Naive thymus-derived CD8-positive, alpha-beta T cell (primary cell): ENCODE results near the gene ZNF816. TPM values are rescaled to one million over a fixed set of nuclear protein-coding genes. Genes with fewer than 3 reads are reported as not detected.
A peak's percentile ranks its signal among the peaks of the same experiment; 100 is the strongest.
"Not testable (repeated sequence)": the region's sequence is repeated elsewhere in the genome, so short reads cannot be mapped to it uniquely, and the experiment has no call there.

Source experiments
- ATAC-seq, 2 donors: fragments of 150-1000 bp; cut with Tn5 transposase in 1 of 2; sonication (Bioruptor Pico), chemical (Tn5 transposase) in 1 of 2; 1 replicate in 1 of 2; 2 replicates in 1 of 2; pipeline ENCODE4 v1.10.0; 2021; ENCODE audit warnings: mild to moderate bottlenecking in 2 of 2, moderate library complexity in 2 of 2
- POLR2A ChIA-PET: fragments of 350-600 bp; sonication (Branson Sonifier 250); formaldehyde crosslinking; loops from one replicate; lab custom pipeline; 2021; ENCODE audit warnings: antibody characterized with exemption; lab: Charles Lee
- DNase-seq, 10 donors: peaks; one replicate each; pipeline versions ENCODE4 v3.0.0 to v3.0.0-alpha.2; 2020 to 2022
- H3K27ac Mint-ChIP-seq, 10 donors: one replicate each; pipeline ENCODE4 v1.8.0; 2020 to 2022; ENCODE audit warnings: mild to moderate bottlenecking in 10 of 10, mixed read lengths in 10 of 10, moderate library complexity in 4 of 10, inconsistent platforms in 1 of 10
- H3K27me3 Mint-ChIP-seq, 5 donors: one replicate each; pipeline ENCODE4 v1.8.0; 2021 to 2022; ENCODE audit warnings: mixed read lengths in 5 of 5
- H3K36me3 Mint-ChIP-seq, 3 donors: one replicate each; pipeline ENCODE4 v1.8.0; 2020 to 2022; ENCODE audit warnings: mixed read lengths in 3 of 3, mild to moderate bottlenecking in 2 of 3, inconsistent platforms in 1 of 3
- H3K4me1 Mint-ChIP-seq, 4 donors: one replicate each; pipeline ENCODE4 v1.8.0; 2021 to 2022; ENCODE audit warnings: mixed read lengths in 4 of 4
- H3K4me3 Mint-ChIP-seq, 10 donors: one replicate each; pipeline ENCODE4 v1.8.0; 2020 to 2022; ENCODE audit warnings: mild to moderate bottlenecking in 10 of 10, mixed read lengths in 10 of 10, moderate library complexity in 6 of 10, inconsistent platforms in 1 of 10
- H3K9me3 Mint-ChIP-seq, 9 donors: one replicate each; pipeline ENCODE4 v1.8.0; 2020 to 2022; ENCODE audit warnings: mixed read lengths in 9 of 9, mild to moderate bottlenecking in 3 of 9, inconsistent platforms in 1 of 9, moderate library complexity in 1 of 9
- polyA plus RNA-seq, 3 donors: library from polyadenylated mRNA; unstranded; fragments of 300-500 nt; fragmentation: Illumina TruSeq; gene quantifications; one replicate each; pipeline ENCODE4 v1.2.3, GENCODE V29; 2021
- total RNA-seq, 8 experiments: library from RNA in 2 of 8; stranded (reverse) in 2 of 8; gene quantifications; one replicate each; pipeline ENCODE4 v1.2.3 and lab custom pipeline; 2021 to 2026

Gene ZNF816
- total and polyA plus RNA-seq, 5 experiments from 2014 or later: 5.0 to 21.6 (median 15.4) TPM

GRCh38 chr19:52922841-52923777 is 39.6 kb downstream of the ZNF816 start, which contains the start of gene ZNF888:
Gene ZNF888 (minus strand): TSS chr19:52923428. CDS start chr19:52917873, 5,555 bp downstream.
- H3K27me3 Mint-ChIP-seq: peaks cover 0 to 3% (median 0%) of the 10 kb centered on the region in 5 donors
- peaks cover 0 to 18% (median 2%) of the 10 kb centered on the region in 9 donors for H3K9me3 Mint-ChIP-seq
- peak within 1 kb of the TSS; percentile 70 to 94 (median 92) for H3K27ac Mint-ChIP-seq
- POLR2A ChIA-PET: interaction anchor here (1.2 to 1.6 kb wide), 2 partner anchors 40 to 443 kb away, joined by 3 to 5 read pairs; partner anchors contain the start of gene ZNF816
- ATAC-seq: peak; percentile 99
- H3K36me3 Mint-ChIP-seq: peaks cover 0 to 25% (median 6%) of the 10 kb centered on the region in 3 donors
- H3K4me1 Mint-ChIP-seq: peaks cover 13 to 33% (median 22%) of the 10 kb centered on the region in 4 donors
- DNase-seq: peak; percentile 70 to 93 (median 80)
- peak within 1 kb of the TSS; percentile 83 to 96 (median 92) for H3K4me3 Mint-ChIP-seq

GRCh38 chr19:52917531-52917930 is 45.1 kb downstream of the ZNF816 start:
- H3K9me3 Mint-ChIP-seq: peaks cover 0 to 24% (median 11%) of the 10 kb centered on the region in 9 donors
- ATAC-seq (no peak), DNase-seq (no peak)
- no peak overlapping the region for H3K4me3 Mint-ChIP-seq
- POLR2A ChIA-PET: interaction anchor here (1.0 kb wide), 1 partner anchor 46 kb away, joined by 3 read pairs; the partner anchor contains the start of gene ZNF816
- peaks cover 21 to 59% (median 52%) of the 10 kb centered on the region in 3 donors for H3K36me3 Mint-ChIP-seq
- peaks cover 0 to 7% (median 0%) of the 10 kb centered on the region in 5 donors for H3K27me3 Mint-ChIP-seq
- peak overlapping the region in 3 of 10 donors; percentile 13 to 83 (median 14) for H3K27ac Mint-ChIP-seq
- peaks cover 10 to 18% (median 14%) of the 10 kb centered on the region in 4 donors for H3K4me1 Mint-ChIP-seq

- H3K27ac Mint-ChIP-seq: no peak overlapping the region
- H3K4me1 Mint-ChIP-seq: no peaks in the 10 kb centered on the region
- POLR2A ChIA-PET: interaction anchor here (0.5 to 1.1 kb wide), 2 partner anchors 16 to 28 kb away, joined by 3 to 6 read pairs; no protein-coding TSS in a partner anchor
- no peak overlapping the region for H3K4me3 Mint-ChIP-seq
- peaks cover 14 to 73% (median 36%) of the 10 kb centered on the region in 9 donors for H3K9me3 Mint-ChIP-seq
- no peak for ATAC-seq
- peaks cover 38 to 83% (median 61%) of the 10 kb centered on the region in 3 donors for H3K36me3 Mint-ChIP-seq
- H3K27me3 Mint-ChIP-seq: no peaks in the 10 kb centered on the region
- DNase-seq: no peak
Observed at GRCh38 chr19:52910648-52911047, 52.0 kb downstream of the ZNF816 start.

- H3K4me1 Mint-ChIP-seq, POLR2A ChIA-PET, DNase-seq, H3K27me3 Mint-ChIP-seq, H3K27ac Mint-ChIP-seq, H3K4me3 Mint-ChIP-seq, ATAC-seq: not testable (repeated sequence)
- H3K36me3 Mint-ChIP-seq: peaks cover 19 to 53% (median 33%) of the 10 kb centered on the region in 3 donors
- H3K9me3 Mint-ChIP-seq: peaks cover 19 to 56% (median 31%) of the 10 kb centered on the region in 9 donors
Observed at GRCh38 chr19:52904052-52904780, 58.5 kb downstream of the ZNF816 start.

GRCh38 chr19:52901842-52902241 is 60.8 kb downstream of the ZNF816 start:
- Mint-ChIP-seq H3K36me3 (peaks cover 4 to 41% (median 17%) of the 10 kb centered on the region in 3 donors), H3K27me3 (no peaks in the 10 kb centered on the region), H3K9me3 (peaks cover 8 to 37% (median 19%) of the 10 kb centered on the region in 9 donors), H3K4me3 (no peak overlapping the region), H3K4me1 (peaks cover 2 to 15% (median 10%) of the 10 kb centered on the region in 4 donors), H3K27ac (no peak overlapping the region)
- DNase-seq (no peak), ATAC-seq (no peak)
- POLR2A ChIA-PET: interaction anchor here (0.8 kb wide), 1 partner anchor 20 kb away, joined by 3 read pairs; no protein-coding TSS in a partner anchor

Other genes starting within 250 kb of the ZNF816 start
- gene ZNF611, start 227.8 kb downstream of the ZNF816 start, total RNA-seq: 10 to 100 TPM; 47.9 to 54.8 TPM
- gene ZNF611, start 227.8 kb downstream of the ZNF816 start, polyA plus RNA-seq: 10 to 100 TPM; 20.9 to 34.8 (median 34.0) TPM
- gene ZNF600, start 176.1 kb downstream of the ZNF816 start, total RNA-seq: 10 to 100 TPM; 64.6 to 65.1 TPM
- gene ZNF600, start 176.1 kb downstream of the ZNF816 start, polyA plus RNA-seq: 10 to 100 TPM in 2 of 3 donors, 1 to 10 TPM in 1; 4.6 to 12.7 (median 10.2) TPM
- 10 to 100 TPM; 16.7 to 25.6 TPM for gene ZNF28, start 141.2 kb downstream of the ZNF816 start, total RNA-seq
- gene ZNF28, start 141.2 kb downstream of the ZNF816 start, polyA plus RNA-seq: 10 to 100 TPM in 2 of 3 donors, 1 to 10 TPM in 1; 8.9 to 13.3 (median 13.1) TPM
- gene ZNF468, start 105.3 kb downstream of the ZNF816 start, total RNA-seq: 10 to 100 TPM; 21.6 to 31.2 TPM
- gene ZNF468, start 105.3 kb downstream of the ZNF816 start, polyA plus RNA-seq: 10 to 100 TPM; 15.2 to 21.3 (median 16.5) TPM
- gene ZNF320, start 65.2 kb downstream of the ZNF816 start, total RNA-seq: 10 to 100 TPM; 25.8 TPM
- 1 to 10 TPM; 5.8 to 8.4 (median 6.1) TPM for gene ZNF320, start 65.2 kb downstream of the ZNF816 start, polyA plus RNA-seq
- 10 to 100 TPM in 1 of 2 experiments, 1 to 10 TPM in 1; 9.5 to 10.5 TPM for gene ZNF888, start 39.5 kb downstream of the ZNF816 start, total RNA-seq
- gene ZNF888, start 39.5 kb downstream of the ZNF816 start, polyA plus RNA-seq: 1 to 10 TPM in 2 of 3 donors, under 1 TPM in 1; 0.85 to 2.4 (median 1.7) TPM
- gene ERVV-1, start 51.0 kb upstream of the ZNF816 start, total RNA-seq: not detected
- not detected for gene ERVV-1, start 51.0 kb upstream of the ZNF816 start, polyA plus RNA-seq
- gene ERVV-2, start 81.9 kb upstream of the ZNF816 start, total RNA-seq: not detected
- gene ERVV-2, start 81.9 kb upstream of the ZNF816 start, polyA plus RNA-seq: not detected
- gene ZNF160, start 140.5 kb upstream of the ZNF816 start, total RNA-seq: 10 to 100 TPM; 74.0 to 87.3 TPM
- 10 to 100 TPM; 18.0 to 29.1 (median 19.1) TPM for gene ZNF160, start 140.5 kb upstream of the ZNF816 start, polyA plus RNA-seq
- 1 to 10 TPM; 5.1 to 5.3 TPM for gene ZNF415, start 170.0 kb upstream of the ZNF816 start, total RNA-seq
- gene ZNF415, start 170.0 kb upstream of the ZNF816 start, polyA plus RNA-seq: 1 to 10 TPM in 2 of 3 donors, under 1 TPM in 1; 0.92 to 3.7 (median 2.6) TPM
- 10 to 100 TPM; 26.0 to 27.1 TPM for gene ZNF347, start 196.2 kb upstream of the ZNF816 start, total RNA-seq
- gene ZNF347, start 196.2 kb upstream of the ZNF816 start, polyA plus RNA-seq: 1 to 10 TPM; 5.8 to 7.7 (median 7.4) TPM
- 10 to 100 TPM; 12.9 to 15.3 TPM for gene ZNF665, start 230.5 kb upstream of the ZNF816 start, total RNA-seq
- 10 to 100 TPM in 1 of 3 donors, 1 to 10 TPM in 2; 7.5 to 10.1 (median 8.3) TPM for gene ZNF665, start 230.5 kb upstream of the ZNF816 start, polyA plus RNA-seq